IPS-15b (cell line): ENCODE results near the gene GPATCH8.

Source experiments
- H3K27me3 ChIP-seq: one replicate; pipeline ENCODE4 v1.6.1; 2013; ENCODE audit warnings: low read length; ENCODE audit not compliant: control insufficient read depth, insufficient read depth
- H3K36me3 ChIP-seq: one replicate; pipeline ENCODE4 v1.6.1; 2013; ENCODE audit warnings: low read length; ENCODE audit not compliant: control insufficient read depth, insufficient read depth
- H3K4me1 ChIP-seq: one replicate; pipeline ENCODE4 v1.6.1; 2013; ENCODE audit warnings: mild to moderate bottlenecking, low read length; ENCODE audit not compliant: control insufficient read depth, insufficient read depth
- H3K4me3 ChIP-seq: one replicate; pipeline ENCODE4 v1.5.1; 2013; ENCODE audit warnings: low read depth, low read length
- H3K9ac ChIP-seq: one replicate; pipeline ENCODE4 v1.6.1; 2013; ENCODE audit warnings: low read depth, mild to moderate bottlenecking, low read length
- H3K9me3 ChIP-seq: one replicate; pipeline ENCODE4 v1.6.1; 2013; ENCODE audit warnings: mild to moderate bottlenecking, low read length; ENCODE audit not compliant: control insufficient read depth, insufficient read depth

GPATCH8 gene

GRCh38 chr17:44352828-44353671 is 150.2 kb downstream of the GPATCH8 start:
- H3K4me1 ChIP-seq, result no peaks in the 10 kb centered on the region
- H3K36me3 ChIP-seq, result peaks cover 23% of the 10 kb centered on the region
- no peaks in the 10 kb centered on the region for H3K9me3 ChIP-seq
- peak overlapping the region; percentile 32 for H3K4me3 ChIP-seq
- H3K27me3 ChIP-seq, result no peaks in the 10 kb centered on the region
- no peak overlapping the region for H3K9ac ChIP-seq

GRCh38 chr17:44351961-44352827 is 151.0 kb downstream of the GPATCH8 start:
- H3K27me3 ChIP-seq, result no peaks in the 10 kb centered on the region
- H3K36me3 ChIP-seq, result peaks cover 23% of the 10 kb centered on the region
- no peaks in the 10 kb centered on the region for H3K9me3 ChIP-seq
- H3K4me1 ChIP-seq, result no peaks in the 10 kb centered on the region
- H3K9ac ChIP-seq, result no peak overlapping the region
- H3K4me3 ChIP-seq, result no peak overlapping the region

GRCh38 chr17:44351464-44351863 is 151.7 kb downstream of the GPATCH8 start:
- H3K27me3 ChIP-seq, result no peaks in the 10 kb centered on the region
- H3K36me3 ChIP-seq, result peaks cover 23% of the 10 kb centered on the region
- no peaks in the 10 kb centered on the region for H3K4me1 ChIP-seq
- H3K9me3 ChIP-seq, result no peaks in the 10 kb centered on the region
- no peak overlapping the region for H3K4me3 ChIP-seq
- no peak overlapping the region for H3K9ac ChIP-seq

GRCh38 chr17:44350733-44351226 is 152.4 kb downstream of the GPATCH8 start:
- Histone ChIP-seq H3K9me3 (no peaks in the 10 kb centered on the region), H3K4me3 (no peak overlapping the region), H3K27me3 (no peaks in the 10 kb centered on the region), H3K4me1 (peaks cover 5% of the 10 kb centered on the region), H3K9ac (no peak overlapping the region), H3K36me3 (peaks cover 23% of the 10 kb centered on the region)

- H3K4me1 ChIP-seq, result peaks cover 5% of the 10 kb centered on the region
- H3K27me3 ChIP-seq, result no peaks in the 10 kb centered on the region
- H3K9me3 ChIP-seq, result no peaks in the 10 kb centered on the region
- H3K9ac ChIP-seq, result no peak overlapping the region
- no peak overlapping the region for H3K4me3 ChIP-seq
- H3K36me3 ChIP-seq, result peaks cover 23% of the 10 kb centered on the region
These were observed 153.6 kb downstream of the GPATCH8 start for GRCh38 chr17:44349553-44350070.

GRCh38 chr17:44348988-44349364 is 154.2 kb downstream of the GPATCH8 start:
- Histone ChIP-seq H3K4me1 (peaks cover 5% of the 10 kb centered on the region), H3K9ac (no peak overlapping the region), H3K4me3 (no peak overlapping the region), H3K9me3 (no peaks in the 10 kb centered on the region), H3K36me3 (peaks cover 23% of the 10 kb centered on the region), H3K27me3 (peaks cover 3% of the 10 kb centered on the region)

GRCh38 chr17:44348234-44348987 is 154.8 kb downstream of the GPATCH8 start:
- Histone ChIP-seq H3K36me3 (peaks cover 23% of the 10 kb centered on the region), H3K4me3 (no peak overlapping the region), H3K9me3 (no peaks in the 10 kb centered on the region), H3K27me3 (peaks cover 4% of the 10 kb centered on the region), H3K9ac (no peak overlapping the region), H3K4me1 (peaks cover 5% of the 10 kb centered on the region)
